GM19324 (cell line): ENCODE measurements around the gene PLD1.
"Not testable (repeated sequence)": the region's sequence is repeated elsewhere in the genome, so short reads cannot be mapped to it uniquely, and the experiment has no call there.

Source experiments
- ATAC-seq: cut with Tn5 transposase; IDR thresholded peaks from one replicate; pipeline ENCODE4 v1.9.1; 2021; ENCODE audit warnings: mild to moderate bottlenecking, moderate library complexity; ENCODE audit not compliant: unreplicated experiment, low FRiP score

Gene PLD1, protein sequence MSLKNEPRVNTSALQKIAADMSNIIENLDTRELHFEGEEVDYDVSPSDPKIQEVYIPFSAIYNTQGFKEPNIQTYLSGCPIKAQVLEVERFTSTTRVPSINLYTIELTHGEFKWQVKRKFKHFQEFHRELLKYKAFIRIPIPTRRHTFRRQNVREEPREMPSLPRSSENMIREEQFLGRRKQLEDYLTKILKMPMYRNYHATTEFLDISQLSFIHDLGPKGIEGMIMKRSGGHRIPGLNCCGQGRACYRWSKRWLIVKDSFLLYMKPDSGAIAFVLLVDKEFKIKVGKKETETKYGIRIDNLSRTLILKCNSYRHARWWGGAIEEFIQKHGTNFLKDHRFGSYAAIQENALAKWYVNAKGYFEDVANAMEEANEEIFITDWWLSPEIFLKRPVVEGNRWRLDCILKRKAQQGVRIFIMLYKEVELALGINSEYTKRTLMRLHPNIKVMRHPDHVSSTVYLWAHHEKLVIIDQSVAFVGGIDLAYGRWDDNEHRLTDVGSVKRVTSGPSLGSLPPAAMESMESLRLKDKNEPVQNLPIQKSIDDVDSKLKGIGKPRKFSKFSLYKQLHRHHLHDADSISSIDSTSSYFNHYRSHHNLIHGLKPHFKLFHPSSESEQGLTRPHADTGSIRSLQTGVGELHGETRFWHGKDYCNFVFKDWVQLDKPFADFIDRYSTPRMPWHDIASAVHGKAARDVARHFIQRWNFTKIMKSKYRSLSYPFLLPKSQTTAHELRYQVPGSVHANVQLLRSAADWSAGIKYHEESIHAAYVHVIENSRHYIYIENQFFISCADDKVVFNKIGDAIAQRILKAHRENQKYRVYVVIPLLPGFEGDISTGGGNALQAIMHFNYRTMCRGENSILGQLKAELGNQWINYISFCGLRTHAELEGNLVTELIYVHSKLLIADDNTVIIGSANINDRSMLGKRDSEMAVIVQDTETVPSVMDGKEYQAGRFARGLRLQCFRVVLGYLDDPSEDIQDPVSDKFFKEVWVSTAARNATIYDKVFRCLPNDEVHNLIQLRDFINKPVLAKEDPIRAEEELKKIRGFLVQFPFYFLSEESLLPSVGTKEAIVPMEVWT

DNA sequence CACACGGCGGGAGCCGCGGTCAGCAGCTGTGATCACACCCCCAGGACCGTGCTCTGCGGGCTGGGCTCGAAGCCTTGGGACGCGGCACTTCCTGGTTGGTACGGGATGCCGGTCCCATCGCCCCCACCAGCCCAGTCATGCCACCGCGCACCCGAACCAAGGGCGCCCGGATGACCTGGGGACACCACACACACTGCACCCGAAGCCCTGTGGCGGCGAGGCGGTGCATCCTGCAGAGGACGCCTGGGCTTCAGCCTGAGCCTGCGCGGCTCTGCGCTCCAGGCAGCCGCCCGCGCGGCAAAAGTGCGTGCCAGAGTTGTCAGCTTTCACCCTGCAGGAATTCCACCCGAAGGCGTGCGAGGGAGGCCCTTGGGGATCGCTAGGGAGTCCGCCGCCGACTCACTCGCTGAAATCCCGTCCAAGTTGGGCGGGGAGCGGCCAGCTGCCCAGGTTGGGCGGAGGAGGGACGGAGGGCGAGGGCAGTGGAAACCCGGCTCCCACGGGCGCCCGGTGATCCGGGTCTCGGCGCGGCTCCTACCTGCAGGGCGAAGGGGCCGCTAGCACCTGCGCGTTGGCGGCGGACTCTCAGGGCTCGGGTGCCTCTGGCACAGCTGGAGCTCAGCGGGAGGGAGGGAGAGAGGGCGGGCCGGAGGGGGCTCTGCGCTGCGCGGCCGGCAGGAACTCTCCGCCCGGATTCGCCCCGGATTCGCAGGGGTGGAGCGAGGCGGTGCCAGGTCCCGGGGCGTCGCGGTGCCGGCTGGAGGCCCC is at the start of gene PLD1:
Gene PLD1, minus strand, starts transcription at position 623 of the 768 bp plus-strand sequence. CDS start 72,432 bp downstream, outside the sequence.
- peak; percentile 61 for ATAC-seq

DNA sequence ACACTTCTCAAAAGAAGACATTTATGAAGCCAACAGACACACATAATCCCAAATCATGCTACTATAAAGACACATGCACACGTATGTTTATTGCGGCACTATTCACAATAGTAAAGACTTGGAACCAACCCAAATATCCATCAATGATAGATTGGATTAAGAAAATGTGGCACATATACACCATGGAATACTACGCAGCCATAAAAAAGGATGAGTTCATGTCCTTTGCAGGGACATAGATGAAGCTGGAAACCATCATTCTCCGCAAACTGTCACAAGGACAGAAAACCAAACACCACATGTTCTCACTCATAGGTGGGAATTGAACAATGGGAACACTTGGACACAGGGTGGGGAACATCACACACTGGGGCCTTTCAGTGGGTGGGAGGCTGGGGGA is 48.5 kb upstream of the PLD1 start:
- not testable (repeated sequence) for ATAC-seq

DNA sequence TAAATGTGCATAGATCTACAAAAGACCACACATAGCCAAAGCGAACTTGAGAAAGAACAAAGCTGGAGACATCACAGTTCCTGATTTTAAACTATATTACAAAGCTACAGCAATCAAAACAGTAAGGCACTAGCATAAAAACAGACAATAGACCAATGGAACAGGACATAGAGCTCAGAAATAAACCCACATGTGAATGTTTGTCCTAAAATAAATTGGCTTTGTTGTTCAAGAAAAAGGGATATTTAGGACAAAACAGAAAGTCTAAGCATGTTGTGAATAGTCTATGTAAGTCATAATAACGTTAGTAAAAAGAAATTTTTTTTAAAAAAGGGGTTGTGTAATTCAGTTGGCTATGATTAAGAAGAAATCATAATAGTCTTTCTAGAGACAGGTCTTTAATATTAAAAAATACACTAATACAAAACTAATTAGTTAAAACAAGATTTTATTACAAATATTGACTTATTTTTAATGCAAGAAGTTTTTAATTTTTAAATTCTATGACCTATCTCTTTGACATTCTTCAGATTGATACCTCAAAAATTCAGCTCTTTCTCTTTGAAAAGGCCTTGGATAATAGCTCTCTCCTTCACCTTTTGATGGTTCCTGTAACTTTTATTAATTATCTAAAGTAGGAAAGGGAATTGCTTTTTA is 44.5 kb upstream of the PLD1 start:
- no peak for ATAC-seq

DNA sequence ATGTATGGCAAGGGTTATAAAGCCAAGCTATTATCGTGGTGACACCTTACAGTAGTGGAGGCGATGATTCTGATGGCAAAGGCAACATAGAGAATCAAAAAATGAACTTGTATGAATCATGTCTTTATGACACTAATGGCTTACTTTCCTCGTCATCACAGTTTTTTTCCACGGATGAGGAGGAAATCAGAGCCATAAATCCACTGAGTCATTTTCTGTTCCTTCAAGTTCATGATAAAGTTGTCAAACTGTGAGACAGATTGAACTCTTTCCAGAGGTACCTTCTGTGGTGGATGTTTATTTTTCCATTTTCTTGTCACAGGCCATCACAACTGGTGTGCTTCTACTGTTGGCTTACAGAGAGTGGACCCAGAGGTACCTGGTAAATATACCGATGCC is 41.4 kb upstream of the PLD1 start:
- ATAC-seq = no peak

DNA sequence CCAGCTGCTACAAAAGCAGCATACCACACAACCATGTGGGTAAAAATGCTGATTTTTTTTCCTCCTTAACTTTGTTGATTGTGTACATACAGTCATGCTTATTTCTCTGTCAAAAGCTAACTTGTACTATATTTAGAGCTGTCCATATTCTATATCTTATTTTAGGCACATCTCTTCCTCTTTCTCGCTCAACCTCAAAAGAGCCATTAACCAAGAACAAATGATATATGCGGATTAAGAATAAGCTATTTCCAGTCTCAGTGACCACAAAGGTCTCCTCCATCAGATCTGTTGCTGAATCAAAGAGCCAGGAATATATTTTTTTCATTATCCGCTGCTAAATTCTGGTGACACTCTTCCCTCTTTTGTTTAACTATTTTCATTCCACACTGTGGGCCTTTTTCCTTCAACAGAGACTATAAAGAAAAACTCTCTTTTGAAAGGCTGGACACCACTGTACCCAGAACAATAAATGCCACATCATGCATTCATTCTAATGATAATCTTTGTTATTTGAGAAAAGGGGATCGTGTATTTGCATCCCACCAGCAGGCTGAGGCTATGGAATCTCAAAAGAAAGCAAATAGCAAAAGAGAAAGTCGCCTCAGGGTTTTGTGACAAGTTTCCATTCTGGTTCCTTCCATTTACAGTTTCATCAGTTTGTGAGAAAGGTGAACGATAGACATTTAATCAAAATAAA is 40.8 kb upstream of the PLD1 start:
- ATAC-seq = no peak

DNA sequence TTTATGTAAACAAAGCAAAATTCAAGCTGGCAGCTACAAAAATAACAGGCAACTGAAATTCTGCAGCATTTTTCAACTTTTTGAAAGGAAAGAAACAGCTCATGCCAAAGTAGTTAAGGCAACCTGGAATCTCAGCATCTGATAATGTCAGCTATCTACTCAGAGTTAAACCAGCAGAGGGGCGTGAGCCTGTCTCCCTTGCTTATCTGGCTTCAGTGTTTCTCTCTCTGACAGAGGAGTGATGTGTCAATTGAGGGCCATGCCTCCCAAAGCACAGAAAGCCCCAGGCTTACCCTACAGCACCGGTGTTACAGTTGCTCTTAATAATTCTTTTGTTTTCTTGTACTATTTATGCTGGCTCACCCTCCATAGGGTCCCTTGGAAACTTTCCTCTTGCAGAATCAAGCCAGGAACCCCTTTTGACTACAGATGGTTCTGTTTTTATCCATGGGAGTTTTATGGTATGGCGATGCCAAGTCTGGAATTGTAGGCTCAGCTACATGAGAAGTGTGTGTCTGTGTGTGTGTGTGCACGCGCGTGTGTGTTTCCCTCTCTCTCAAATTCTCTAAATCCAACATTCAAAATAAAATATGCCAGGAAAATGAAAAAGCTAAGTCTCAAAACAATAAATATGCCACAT is 40.2 kb upstream of the PLD1 start:
- no peak for ATAC-seq

DNA sequence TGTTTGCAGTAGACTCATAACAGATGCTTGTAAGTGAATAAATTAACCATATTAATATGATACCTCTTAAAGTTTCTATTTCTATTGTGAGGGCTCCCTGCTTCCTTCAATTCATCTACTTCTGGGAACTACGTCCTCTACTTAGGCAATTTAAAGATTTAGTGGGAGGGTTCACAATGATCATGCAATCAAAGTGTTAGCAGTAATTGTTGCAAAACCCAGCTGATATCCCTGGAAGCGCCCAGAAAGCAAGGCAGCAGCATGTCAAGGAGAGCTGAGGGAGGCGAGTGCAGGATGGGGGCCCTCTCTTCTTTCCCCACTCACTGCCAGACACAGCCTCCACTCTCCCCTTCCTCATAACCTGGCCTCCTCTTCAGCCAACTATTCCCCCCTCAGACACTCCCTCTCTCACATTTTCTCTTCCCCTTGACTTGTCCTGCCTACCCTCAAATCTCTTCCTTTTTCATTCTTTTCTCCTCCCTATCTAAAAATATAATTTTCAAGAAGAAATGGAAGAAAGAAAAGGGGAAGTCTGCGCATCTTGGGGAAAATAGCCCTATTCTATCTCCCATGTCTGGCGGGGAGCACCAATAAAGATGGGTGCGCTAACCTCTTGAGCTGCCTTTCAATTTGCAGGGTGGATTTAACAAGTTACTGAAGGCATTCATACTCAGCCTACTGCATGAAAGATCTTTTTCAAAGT is 39.5 kb upstream of the PLD1 start:
- no peak for ATAC-seq

DNA sequence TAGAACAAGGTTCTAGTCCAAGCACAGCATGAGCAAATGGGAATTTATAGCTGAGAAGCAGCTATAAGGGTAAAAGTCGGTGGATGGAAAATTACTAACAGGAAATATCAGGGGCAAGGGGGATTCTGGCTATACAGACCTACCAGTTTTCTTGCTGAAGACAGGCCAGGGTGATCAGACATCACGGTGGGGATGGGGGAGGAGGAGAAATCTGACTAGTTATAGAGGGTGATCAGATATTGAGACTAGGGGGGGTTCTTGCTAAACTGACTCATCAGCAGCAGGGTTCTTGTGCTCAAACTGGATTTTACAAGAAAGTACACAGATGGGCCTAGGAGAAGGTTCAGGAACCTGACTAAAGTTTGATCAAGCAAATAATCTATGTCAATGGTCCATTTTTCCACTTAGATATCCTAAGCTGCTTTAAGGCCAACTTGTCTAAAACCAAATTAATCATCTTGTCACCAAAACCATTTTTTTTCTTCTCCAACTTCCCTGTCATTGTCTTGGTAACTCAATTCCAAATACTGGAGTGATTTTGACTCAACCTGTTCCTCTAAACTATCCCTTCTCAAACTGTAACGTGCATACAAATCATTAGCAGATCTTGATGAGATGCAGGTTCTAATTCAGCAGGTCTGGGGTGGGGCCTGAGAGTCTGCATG is 37.4 kb upstream of the PLD1 start:
- ATAC-seq = no peak

DNA sequence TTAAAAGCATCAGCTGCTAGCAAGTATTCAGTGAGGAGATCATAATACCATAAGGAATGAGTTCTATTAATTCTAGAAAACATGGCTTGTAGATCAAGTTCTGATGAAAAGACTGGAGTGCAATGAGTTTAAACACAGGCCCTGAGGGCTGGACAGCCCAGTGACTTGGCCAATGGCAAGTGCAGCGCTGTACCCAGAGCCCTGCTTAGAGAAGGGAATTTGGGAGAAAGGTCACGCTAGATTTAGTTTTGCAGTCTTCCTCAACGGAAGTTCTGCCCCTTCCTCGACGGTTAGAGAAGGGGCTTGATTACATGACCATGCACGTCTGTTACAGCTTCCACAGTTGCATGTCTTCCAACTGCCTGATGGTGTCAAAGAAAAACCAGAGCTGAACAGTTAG is 36.9 kb upstream of the PLD1 start:
- no peak for ATAC-seq

DNA sequence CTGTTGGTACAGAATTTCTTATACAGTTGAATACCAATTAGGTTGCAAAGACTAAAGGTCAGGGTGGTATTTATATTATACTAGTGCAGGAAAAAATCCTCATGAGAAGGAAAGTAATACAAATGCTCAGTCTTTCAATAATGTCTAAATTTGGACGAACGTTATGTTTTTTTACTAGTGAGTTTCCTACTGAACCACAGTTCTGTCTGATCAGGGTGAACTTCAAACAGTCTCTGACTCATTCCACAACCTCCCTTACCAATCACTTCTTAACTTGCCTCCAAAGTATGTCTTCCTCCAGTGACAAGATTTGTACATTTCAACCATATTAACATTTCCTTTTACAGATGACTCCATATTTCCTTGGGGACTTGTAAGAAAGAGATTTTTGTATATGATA is 36.3 kb upstream of the PLD1 start:
- no peak for ATAC-seq

DNA sequence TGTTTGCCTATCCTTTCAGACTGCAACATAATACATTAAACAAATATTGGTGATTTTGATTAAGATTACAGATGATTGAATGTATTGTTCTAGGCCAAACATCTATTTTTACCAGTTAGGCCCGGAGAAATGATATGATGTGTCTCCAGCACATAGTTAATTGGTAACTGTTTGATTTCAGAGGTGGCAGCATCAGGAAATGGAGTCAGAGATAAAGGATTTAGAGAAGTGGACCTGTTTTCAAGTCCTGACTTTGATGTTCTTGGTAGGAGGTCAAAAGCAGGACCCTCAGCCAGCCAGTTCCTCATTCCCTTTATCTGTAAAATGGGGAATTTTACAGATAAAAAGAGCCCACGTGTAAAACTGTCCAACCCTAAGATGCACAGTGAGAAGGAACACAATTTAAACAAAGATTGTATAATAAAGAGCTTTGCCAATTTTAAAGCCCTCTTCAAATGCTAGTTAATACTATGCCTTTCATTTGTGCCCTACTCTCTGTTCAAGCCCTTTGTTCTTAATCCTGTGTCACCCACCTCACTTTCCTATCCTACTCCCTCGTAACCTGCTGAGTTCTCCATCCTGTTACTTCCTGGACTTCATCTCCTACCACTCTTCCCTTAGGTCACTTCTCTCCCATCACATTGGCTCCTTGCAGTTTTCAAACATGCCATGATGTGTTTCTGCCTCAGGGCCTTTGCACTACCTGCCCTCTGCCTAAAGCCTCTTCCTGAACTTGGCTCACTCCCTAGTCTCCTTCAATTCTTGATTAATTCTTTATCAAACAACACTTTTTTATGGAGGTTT is 35.4 kb upstream of the PLD1 start:
- no peak for ATAC-seq

DNA sequence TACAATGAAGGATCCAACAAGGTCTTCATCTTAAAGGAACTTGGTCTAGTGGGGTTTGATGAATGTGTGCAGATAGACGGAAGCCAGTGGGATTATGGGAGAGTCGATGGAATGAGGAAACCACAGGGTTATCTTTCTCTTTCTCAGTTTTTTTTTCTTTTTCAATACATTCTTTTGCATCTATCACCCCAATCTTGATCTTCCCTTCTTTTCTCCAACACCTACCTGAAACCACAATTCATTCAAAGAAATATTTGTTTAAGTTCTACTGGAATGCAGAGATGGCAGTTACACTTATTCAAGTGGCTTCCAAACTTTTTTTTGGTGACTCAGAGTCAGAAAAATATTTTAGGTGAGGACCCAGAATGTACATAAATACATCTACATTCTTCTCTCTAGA is 34.6 kb upstream of the PLD1 start:
- no peak for ATAC-seq

DNA sequence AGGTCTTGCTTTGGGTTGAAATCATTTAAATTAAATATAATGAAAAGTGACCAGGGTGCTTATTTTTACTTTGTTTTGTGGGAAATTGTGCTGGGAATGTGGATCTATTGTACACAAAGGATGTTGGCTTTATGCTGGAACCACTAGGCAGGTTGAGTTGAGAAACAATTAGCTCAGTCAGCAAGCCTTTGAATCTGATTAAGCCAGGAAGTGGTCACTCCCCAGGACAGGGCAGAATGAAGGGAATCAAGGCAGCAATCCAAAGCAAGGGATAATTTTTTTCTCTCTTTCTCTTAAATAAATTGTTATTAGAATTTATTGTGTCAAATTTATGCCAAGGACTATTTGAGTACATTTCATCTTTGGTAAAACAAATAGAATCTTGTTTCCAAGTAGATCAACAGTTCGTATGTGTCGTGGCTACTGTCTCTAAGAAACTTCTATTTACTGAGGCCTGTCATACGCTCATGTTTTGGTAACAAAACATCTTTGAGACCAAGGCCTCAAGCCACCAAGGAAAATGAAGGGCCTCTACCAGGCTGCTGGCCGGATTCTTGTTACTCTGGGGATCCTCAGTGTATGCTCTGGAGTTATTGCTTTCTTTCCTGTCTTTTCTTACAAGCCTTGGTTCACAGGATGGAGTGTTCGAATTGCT is 32.7 kb upstream of the PLD1 start, which contains the start of gene TMEM212:
Gene TMEM212, plus strand, starts transcription at position 486 of the 655 bp plus-strand sequence. Its CDS starts 35 bp downstream, at position 521.
- no peak for ATAC-seq

DNA sequence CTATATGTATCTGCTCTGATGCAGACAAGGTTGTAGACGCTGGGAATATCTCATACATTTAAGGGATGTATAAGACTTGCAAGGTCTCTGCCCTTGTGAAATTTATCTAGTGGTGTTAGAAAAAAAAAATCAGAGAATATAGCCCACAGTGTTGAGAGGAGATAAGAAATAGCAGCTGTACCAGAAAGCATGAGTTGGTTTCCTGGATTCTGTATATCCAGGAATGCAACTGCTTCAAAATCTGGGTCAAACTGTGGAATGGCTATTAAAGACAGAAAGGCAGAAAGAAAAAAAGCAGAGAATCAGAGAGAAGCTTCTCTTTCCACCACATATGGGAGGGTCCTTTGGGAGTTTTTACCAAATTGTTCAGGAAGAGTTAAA is 31.3 kb upstream of the PLD1 start:
- ATAC-seq = no peak

DNA sequence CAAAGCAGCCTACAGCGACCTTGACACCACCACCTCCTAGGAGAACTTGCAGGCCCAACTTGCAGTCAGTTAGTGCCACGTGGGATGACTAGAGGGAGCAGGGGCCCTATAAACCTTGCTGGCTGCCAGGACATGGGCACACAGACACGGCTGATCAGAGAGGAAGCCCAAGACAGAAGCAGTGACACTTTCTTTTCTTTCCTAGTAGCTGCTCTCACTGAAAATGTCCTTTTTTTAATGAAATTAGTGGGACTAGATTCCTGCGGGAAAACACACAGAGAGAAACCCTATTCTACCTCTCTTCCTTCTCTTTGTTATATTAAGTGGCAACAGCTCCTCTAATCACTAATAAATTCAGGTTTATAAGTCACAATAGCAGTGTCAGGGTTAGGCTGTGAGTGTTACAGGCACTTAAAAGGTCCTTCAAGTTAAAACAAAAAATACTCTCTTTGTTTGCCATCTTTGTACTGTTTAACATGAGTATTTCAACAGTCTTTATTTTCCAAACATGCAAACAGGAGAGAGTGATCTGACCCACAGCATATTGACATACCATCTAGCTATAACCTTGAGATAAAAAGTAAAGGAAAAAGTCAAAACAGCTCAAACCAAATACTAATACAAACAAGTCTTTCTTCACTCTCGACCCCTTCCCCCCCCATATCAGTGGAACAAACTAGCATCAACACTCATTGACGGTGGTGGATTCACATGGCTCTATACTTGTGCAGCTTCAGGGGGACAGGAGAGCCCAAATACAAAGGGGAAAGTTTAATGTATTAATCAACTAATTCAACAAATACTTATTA is 30.7 kb upstream of the PLD1 start:
- ATAC-seq = no peak

DNA sequence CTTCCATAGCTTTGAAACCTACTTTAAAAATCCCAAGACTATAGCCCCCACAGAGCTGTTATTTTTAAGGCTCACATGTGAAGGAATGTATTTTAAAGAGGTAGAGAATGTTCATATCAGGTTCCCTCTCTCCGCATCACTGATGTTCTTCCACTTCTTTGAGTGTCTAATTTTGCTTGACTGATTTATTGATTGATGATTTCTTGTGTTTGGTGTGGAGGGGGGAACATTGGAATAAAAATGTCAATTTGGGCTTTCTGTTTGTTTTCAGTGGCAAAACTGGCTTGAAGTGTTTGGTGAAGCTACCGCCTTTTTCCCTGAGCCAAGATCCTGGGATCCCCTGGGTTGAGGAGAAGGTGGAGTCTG is 30.1 kb upstream of the PLD1 start:
- ATAC-seq = no peak
